Activated CD4-positive, alpha-beta T cell treated with anti-CD3 and anti-CD28 coated beads, Interleukin-2, amount 50 U/mL, for 4 hours (primary cell): Measurements from ENCODE around the gene FBXW11.
"Not testable (repeated sequence)": the region's sequence is repeated elsewhere in the genome, so short reads cannot be mapped to it uniquely, and the experiment has no call there.

ENCODE experiments used
- DNase-seq, 2 experiments: peaks; one replicate each; pipeline ENCODE4 v3.0.0-alpha.2; 2020

Gene FBXW11

GRCh38 chr5:171980792-171981191 is 25.6 kb downstream of the FBXW11 start:
- DNase-seq: no peak

- no peak for DNase-seq
Measured at GRCh38 chr5:171979606-171980005, 26.8 kb downstream of the FBXW11 start.

- DNase-seq: no peak
Measured at GRCh38 chr5:171978519-171978918, 27.9 kb downstream of the FBXW11 start.

- no peak for DNase-seq
Measured at GRCh38 chr5:171978016-171978415, 28.4 kb downstream of the FBXW11 start.

- DNase-seq: not testable (repeated sequence)
Measured at GRCh38 chr5:171977244-171977950, 29.0 kb downstream of the FBXW11 start.

- no peak for DNase-seq
Measured at GRCh38 chr5:171975877-171976667, 30.4 kb downstream of the FBXW11 start.

GRCh38 chr5:171975262-171975876 is 31.1 kb downstream of the FBXW11 start:
- no peak for DNase-seq

- DNase-seq: no peak
Measured at GRCh38 chr5:171970826-171971225, 35.6 kb downstream of the FBXW11 start.

GRCh38 chr5:171969288-171969880 is 37.1 kb downstream of the FBXW11 start:
- no peak for DNase-seq

GRCh38 chr5:171968531-171968930 is 37.9 kb downstream of the FBXW11 start:
- no peak for DNase-seq

- DNase-seq: no peak
Measured at GRCh38 chr5:171966964-171967363, 39.5 kb downstream of the FBXW11 start.

GRCh38 chr5:171966270-171966669 is 40.2 kb downstream of the FBXW11 start:
- DNase-seq: no peak

GRCh38 chr5:171965745-171966144 is 40.7 kb downstream of the FBXW11 start:
- peak; percentile 15 to 35 for DNase-seq

GRCh38 chr5:171963416-171963815 is 43.0 kb downstream of the FBXW11 start:
- no peak for DNase-seq

- peak in 1 of 2 experiments; percentile 8 for DNase-seq
Measured at GRCh38 chr5:171961117-171961516, 45.3 kb downstream of the FBXW11 start.

- DNase-seq: no peak
Measured at GRCh38 chr5:171957591-171958251, 48.7 kb downstream of the FBXW11 start.

- no peak for DNase-seq
Measured at GRCh38 chr5:171956887-171957495, 49.4 kb downstream of the FBXW11 start.

GRCh38 chr5:171956314-171956713 is 50.1 kb downstream of the FBXW11 start:
- no peak for DNase-seq

- no peak for DNase-seq
Measured at GRCh38 chr5:171955761-171956160, 50.7 kb downstream of the FBXW11 start.

- DNase-seq: no peak
Measured at GRCh38 chr5:171954721-171955120, 51.7 kb downstream of the FBXW11 start.

GRCh38 chr5:171953860-171954701 is 52.4 kb downstream of the FBXW11 start:
- DNase-seq: no peak
